ENCODE measurements around the gene RNF168.
"Not testable (repeated sequence)": the region's sequence is repeated elsewhere in the genome, so short reads cannot be mapped to it uniquely, and the experiment has no call there.

Gene RNF168

GRCh38 chr3:196471551-196471950 lies 32.0 kb downstream of the RNF168 start:
- Histone ChIP-seq H3K9ac (no peak overlapping the region), H3K4me3 (ENCODE audit: low read depth, low read length) (no peak overlapping the region), H3K4me2 (ENCODE audit: low read length) (no peak overlapping the region), H3K36me3 (ENCODE audit: control insufficient read depth, insufficient read depth, low read length) (no peaks in the 10 kb centered on the region), H3K27ac (no peak overlapping the region), H3K9me3 (ENCODE audit: control insufficient read depth, low read length) (no peaks in the 10 kb centered on the region), H3K79me2 (no peaks in the 10 kb centered on the region), H3K4me1 (no peaks in the 10 kb centered on the region), H3K27me3 (ENCODE audit: control insufficient read depth, insufficient read depth, low read length) (no peaks in the 10 kb centered on the region), H2AFZ (no peak overlapping the region)
- TF ChIP-seq, protein P1, sequence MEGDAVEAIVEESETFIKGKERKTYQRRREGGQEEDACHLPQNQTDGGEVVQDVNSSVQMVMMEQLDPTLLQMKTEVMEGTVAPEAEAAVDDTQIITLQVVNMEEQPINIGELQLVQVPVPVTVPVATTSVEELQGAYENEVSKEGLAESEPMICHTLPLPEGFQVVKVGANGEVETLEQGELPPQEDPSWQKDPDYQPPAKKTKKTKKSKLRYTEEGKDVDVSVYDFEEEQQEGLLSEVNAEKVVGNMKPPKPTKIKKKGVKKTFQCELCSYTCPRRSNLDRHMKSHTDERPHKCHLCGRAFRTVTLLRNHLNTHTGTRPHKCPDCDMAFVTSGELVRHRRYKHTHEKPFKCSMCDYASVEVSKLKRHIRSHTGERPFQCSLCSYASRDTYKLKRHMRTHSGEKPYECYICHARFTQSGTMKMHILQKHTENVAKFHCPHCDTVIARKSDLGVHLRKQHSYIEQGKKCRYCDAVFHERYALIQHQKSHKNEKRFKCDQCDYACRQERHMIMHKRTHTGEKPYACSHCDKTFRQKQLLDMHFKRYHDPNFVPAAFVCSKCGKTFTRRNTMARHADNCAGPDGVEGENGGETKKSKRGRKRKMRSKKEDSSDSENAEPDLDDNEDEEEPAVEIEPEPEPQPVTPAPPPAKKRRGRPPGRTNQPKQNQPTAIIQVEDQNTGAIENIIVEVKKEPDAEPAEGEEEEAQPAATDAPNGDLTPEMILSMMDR (IDR thresholded peaks at IDR 0.05) = no peak

DNA sequence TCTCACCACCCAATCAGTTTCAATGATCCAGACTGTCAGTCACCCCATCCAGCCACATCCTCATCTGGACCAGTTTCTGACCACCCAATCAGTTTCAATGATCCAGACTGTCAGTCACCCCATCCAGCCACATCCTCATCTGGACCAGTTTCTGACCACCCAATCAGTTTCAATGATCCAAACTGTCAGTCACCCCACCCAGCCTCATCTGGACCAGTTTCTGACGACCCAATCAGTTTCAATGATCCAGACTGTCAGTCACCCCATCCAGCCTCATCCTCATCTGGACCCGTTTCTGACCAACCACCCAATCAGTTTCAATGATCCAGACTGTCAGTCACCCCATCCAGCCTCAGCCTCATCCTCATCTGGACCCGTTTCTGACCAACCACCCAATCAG lies 33.4 kb downstream of the RNF168 start:
- H3K4me3 ChIP-seq (ENCODE audit: low read depth, low read length); H3K27ac ChIP-seq; H3K79me2 ChIP-seq; H3K9ac ChIP-seq; H3K27me3 ChIP-seq (ENCODE audit: control insufficient read depth, insufficient read depth, low read length); H3K36me3 ChIP-seq (ENCODE audit: control insufficient read depth, insufficient read depth, low read length); H3K4me1 ChIP-seq; H3K9me3 ChIP-seq (ENCODE audit: control insufficient read depth, low read length); H3K4me2 ChIP-seq (ENCODE audit: low read length); H2AFZ ChIP-seq: not testable (repeated sequence)

GRCh38 chr3:196463804-196464203 lies 39.8 kb downstream of the RNF168 start:
- Histone ChIP-seq H3K4me3 (ENCODE audit: low read depth, low read length) (no peak overlapping the region), H3K4me1 (no peaks in the 10 kb centered on the region), H3K36me3 (ENCODE audit: control insufficient read depth, insufficient read depth, low read length) (no peaks in the 10 kb centered on the region), H3K9me3 (ENCODE audit: control insufficient read depth, low read length) (no peaks in the 10 kb centered on the region), H3K4me2 (ENCODE audit: low read length) (no peak overlapping the region), H3K9ac (no peak overlapping the region), H3K27me3 (ENCODE audit: control insufficient read depth, insufficient read depth, low read length) (no peaks in the 10 kb centered on the region), H2AFZ (no peak overlapping the region), H3K27ac (no peak overlapping the region), H3K79me2 (no peaks in the 10 kb centered on the region)
- TF ChIP-seq, protein P1 (IDR thresholded peaks at IDR 0.05) = no peak

DNA sequence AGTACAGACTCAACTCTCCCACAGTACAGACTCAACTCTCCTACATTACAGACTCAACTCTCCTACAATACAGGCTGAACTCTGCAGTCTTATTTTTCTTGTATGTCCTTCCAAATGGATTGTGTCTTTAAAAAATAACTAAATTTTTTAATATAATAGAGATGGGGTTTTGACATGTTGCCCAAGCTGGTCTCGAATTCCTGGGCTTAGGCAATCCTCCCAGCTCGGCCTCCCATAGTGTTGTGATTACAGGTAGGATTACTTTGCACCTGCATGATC lies 40.2 kb downstream of the RNF168 start:
- TF ChIP-seq, protein P1 (IDR thresholded peaks at IDR 0.05) = no peak
- Histone ChIP-seq H3K4me2 (ENCODE audit: low read length) (no peak overlapping the region), H3K9me3 (ENCODE audit: control insufficient read depth, low read length) (no peaks in the 10 kb centered on the region), H3K9ac (no peak overlapping the region), H3K4me1 (no peaks in the 10 kb centered on the region), H3K27ac (no peak overlapping the region), H3K79me2 (no peaks in the 10 kb centered on the region), H3K4me3 (ENCODE audit: low read depth, low read length) (no peak overlapping the region), H3K27me3 (ENCODE audit: control insufficient read depth, insufficient read depth, low read length) (no peaks in the 10 kb centered on the region), H3K36me3 (ENCODE audit: control insufficient read depth, insufficient read depth, low read length) (no peaks in the 10 kb centered on the region), H2AFZ (no peak overlapping the region)

DNA sequence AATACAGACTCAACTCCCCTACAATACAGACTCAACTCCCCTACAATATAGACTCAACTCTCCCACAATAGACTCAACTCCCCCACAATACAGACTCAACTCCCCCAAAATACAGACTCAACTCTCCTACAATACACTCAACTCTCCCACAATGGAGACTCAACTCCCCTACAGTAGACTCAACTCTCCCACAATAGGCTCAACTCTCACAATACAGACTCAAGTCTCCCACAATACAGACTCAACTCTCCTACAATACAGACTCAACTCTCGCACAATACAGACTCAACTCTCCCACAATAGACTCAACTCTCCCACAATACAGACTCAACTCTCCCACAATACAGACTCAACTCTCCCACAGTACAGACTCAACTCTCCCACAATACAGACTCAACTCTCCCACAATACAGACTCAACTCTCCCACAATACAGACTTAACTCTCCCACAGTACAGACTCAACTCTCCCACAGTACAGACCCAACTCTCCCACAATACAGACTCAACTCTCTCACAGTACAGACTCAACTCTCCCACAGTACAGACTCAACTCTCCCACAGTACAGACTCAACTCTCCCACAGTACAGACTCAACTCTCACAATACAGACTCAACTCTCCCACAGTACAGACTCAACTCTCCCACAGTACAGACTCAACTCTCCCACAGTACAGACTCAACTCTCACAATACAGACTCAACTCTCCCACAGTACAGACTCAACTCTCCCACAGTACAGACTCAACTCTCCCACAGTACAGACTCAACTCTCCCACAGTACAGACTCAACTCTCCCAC lies 40.7 kb downstream of the RNF168 start:
- not testable (repeated sequence) for H3K4me2 ChIP-seq (ENCODE audit: low read length); H3K9ac ChIP-seq; H3K4me3 ChIP-seq (ENCODE audit: low read depth, low read length); H3K36me3 ChIP-seq (ENCODE audit: control insufficient read depth, insufficient read depth, low read length); H3K79me2 ChIP-seq; H3K9me3 ChIP-seq (ENCODE audit: control insufficient read depth, low read length); H3K27ac ChIP-seq; H2AFZ ChIP-seq; H3K4me1 ChIP-seq; H3K27me3 ChIP-seq (ENCODE audit: control insufficient read depth, insufficient read depth, low read length)

GRCh38 chr3:196458063-196458462 lies 45.5 kb downstream of the RNF168 start:
- Histone ChIP-seq H3K9me3 (ENCODE audit: control insufficient read depth, low read length) (no peaks in the 10 kb centered on the region), H3K27me3 (ENCODE audit: control insufficient read depth, insufficient read depth, low read length) (no peaks in the 10 kb centered on the region), H3K79me2 (no peaks in the 10 kb centered on the region), H3K9ac (no peak overlapping the region), H3K4me1 (no peaks in the 10 kb centered on the region), H3K36me3 (ENCODE audit: control insufficient read depth, insufficient read depth, low read length) (no peaks in the 10 kb centered on the region), H2AFZ (no peak overlapping the region), H3K4me3 (ENCODE audit: low read depth, low read length) (no peak overlapping the region), H3K4me2 (ENCODE audit: low read length) (no peak overlapping the region), H3K27ac (no peak overlapping the region)
- TF ChIP-seq, protein P1 (IDR thresholded peaks at IDR 0.05) = no peak

GRCh38 chr3:196457470-196457869 lies 46.1 kb downstream of the RNF168 start:
- not testable (repeated sequence) for H3K4me1 ChIP-seq; H3K4me2 ChIP-seq (ENCODE audit: low read length); H3K9me3 ChIP-seq (ENCODE audit: control insufficient read depth, low read length); H3K4me3 ChIP-seq (ENCODE audit: low read depth, low read length); H2AFZ ChIP-seq; H3K27ac ChIP-seq; H3K79me2 ChIP-seq; H3K36me3 ChIP-seq (ENCODE audit: control insufficient read depth, insufficient read depth, low read length); H3K9ac ChIP-seq; H3K27me3 ChIP-seq (ENCODE audit: control insufficient read depth, insufficient read depth, low read length)
